GM18520 (cell line): ENCODE measurements around the gene GSC.
"Not testable (repeated sequence)": the region's sequence is repeated elsewhere in the genome, so short reads cannot be mapped to it uniquely, and the experiment has no call there.

Experiments
- ATAC-seq: cut with Tn5 transposase; IDR thresholded peaks from one replicate; pipeline ENCODE4 v1.9.1; 2021; ENCODE audit not compliant: unreplicated experiment

The GSC gene

GRCh38 chr14:94747153-94747552 lies 22.8 kb downstream of the GSC start:
- ATAC-seq, result not testable (repeated sequence)

- ATAC-seq, result no peak
Observed at GRCh38 chr14:94746131-94746530, 23.8 kb downstream of the GSC start.

GRCh38 chr14:94738751-94739150 lies 31.2 kb downstream of the GSC start:
- no peak for ATAC-seq

- ATAC-seq, result no peak
Observed at GRCh38 chr14:94738097-94738496, 31.8 kb downstream of the GSC start.

- ATAC-seq, result no peak
Observed at GRCh38 chr14:94728950-94729349, 41.0 kb downstream of the GSC start.

- ATAC-seq, result not testable (repeated sequence)
Observed at GRCh38 chr14:94728440-94728839, 41.5 kb downstream of the GSC start.

GRCh38 chr14:94726649-94727048 lies 43.3 kb downstream of the GSC start:
- not testable (repeated sequence) for ATAC-seq

GRCh38 chr14:94724993-94725392 lies 44.9 kb downstream of the GSC start:
- no peak for ATAC-seq

GRCh38 chr14:94722397-94722796 lies 47.5 kb downstream of the GSC start:
- no peak for ATAC-seq
